Activated CD8-positive, alpha-beta memory T cell treated with anti-CD3 and anti-CD28 coated beads for 1 hour (primary cell): ENCODE measurements around the gene MEF2B.
"Not testable (repeated sequence)": the region's sequence is repeated elsewhere in the genome, so short reads cannot be mapped to it uniquely, and the experiment has no call there.

Experiments
- DNase-seq, 2 donors: peaks; one replicate each; pipeline ENCODE4 v3.0.0-alpha.2; 2020; ENCODE audit warnings: low read depth in 1 of 2; ENCODE audit errors: extremely low read depth in 1 of 2

The MEF2B gene

DNA sequence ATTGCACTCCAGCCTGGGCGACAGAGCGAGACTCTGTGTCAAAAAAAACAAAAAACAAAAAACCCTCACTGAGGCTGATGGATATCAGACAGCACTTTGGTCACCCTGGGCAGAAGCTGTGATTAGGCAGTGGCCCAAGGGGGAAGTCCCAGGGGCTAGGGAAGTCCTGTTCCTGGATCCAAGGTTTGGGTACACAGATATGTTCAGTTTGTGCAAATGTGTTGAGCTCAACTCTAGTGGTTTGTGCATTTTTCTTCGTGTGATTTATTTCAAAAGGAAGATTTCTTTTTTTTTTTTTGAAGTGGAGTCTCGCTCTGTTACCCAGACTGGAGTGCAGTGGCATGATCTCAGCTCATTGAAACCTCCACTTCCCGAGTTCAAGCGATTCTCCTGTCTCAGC is 12.3 kb downstream of the MEF2B start:
- DNase-seq = no peak

DNA sequence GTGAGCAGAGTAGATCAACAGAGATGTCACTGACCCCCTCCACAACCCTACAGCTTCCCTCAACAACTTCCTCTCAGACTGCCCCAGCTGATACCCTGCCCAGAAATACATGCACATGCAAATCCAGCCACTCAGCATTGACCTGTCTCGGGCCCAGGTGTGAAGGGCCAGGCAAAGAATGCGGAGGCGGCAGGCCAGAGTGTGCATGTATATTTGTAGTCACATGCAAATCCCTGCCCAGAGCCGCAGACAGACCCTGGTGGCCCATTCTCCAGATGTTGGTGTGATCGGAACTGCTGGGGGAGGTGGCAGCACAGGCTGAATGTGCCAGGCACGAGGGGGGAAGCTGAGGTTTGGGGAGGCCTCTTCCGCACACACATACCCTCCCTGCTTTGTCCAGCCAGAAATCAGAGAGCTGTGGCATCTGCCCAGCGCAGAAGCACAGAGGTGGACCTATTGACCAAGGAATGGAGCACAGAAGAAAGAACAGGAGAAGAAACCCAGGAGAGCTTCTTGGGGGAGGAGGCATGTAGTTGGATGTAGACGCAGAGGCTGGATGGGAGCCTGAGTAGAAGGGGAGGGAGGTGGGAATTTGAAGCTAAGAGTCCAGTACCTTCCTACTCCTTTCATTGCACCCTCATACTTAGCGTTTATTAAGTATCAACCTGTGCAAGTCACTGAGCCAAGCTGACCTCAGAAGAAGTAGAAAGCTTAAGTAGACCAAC is 14.4 kb downstream of the MEF2B start:
- DNase-seq = no peak

DNA sequence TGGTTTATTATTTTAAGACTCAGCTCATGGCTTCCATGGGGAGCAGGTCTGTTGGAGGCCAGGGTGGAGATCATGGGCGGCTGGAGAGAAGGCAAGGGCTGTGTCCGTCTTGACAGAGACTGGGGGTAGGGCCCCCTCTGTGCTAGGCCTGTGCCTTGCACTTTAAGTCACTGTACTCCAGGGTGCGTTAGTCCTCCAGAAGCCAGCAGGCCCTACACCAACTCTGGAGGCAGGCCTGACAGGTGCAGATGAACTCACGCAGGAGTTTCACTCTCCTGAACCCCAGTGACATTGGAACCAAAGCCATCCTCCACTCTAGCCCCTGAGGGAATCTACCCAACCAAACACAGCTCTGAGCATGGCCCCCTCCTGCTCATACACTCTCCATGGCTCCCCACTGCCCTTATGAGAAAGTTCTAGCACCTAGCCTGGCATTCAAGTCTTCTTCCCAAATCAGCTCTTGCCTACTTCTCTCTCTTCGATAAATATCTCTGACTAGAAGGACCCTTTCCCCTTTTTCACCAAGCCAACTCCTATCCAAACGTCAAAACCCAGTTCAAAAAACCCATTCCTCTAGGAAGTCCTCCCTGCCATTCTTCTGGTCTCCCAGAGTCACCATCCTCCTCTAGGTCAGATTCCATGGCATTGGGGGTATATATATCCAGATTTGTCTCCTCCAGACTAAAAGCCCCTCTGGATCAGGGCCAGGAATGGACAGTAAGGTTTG is 15.1 kb downstream of the MEF2B start:
- DNase-seq = no peak

DNA sequence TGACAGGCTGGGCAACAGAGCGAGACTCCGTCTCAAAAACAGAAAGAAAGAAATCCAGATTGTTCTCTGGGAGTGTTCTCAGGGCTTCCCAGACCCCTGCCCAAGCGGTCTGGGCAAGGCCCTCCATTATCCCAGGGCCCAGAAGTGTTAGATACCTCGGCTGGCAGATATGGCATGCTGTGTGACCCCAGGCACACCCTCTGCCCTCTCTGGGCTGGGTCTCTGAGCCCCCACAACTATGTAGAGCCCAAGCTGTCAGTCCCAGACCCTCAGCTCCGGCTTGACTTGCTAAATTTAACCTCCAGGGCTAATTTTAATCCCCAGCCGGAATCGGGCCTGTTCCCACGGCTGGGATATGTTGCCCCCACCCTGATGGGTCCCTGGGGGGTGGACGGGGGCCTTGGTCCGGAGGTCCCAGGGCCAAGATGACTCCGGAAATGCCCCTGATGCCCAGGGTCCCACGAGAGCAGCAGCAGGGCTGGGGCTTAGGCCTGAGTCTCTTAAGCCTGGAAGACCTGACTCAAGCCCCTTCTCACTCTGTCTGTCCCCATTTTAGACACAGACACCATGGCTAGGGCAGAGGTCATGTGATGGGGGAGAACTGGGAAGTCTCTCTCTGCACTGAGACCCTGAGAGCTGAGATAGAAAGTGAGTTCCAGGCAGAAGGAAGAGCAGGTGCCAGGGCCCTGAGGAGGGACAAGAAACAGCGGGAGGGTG is 17.2 kb downstream of the MEF2B start:
- no peak for DNase-seq

DNA sequence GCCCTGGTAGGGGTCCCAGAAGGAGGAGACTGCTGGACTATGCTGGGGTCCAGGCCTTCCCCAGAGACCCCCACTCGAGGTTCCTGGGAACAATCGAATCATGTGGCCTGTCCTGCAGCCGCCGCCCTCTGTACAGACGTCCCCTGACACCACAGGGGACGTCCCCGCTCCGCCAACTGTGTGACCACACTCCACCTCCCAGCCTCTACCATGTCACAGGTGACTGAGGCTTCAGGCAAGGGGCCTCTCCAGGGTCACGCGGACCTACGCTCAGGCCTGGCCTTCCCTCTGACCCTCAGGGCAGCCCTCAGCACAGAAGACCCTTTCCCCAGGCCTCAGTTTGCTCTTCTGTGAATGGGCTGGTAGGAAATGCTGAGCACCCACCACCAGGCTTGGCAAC is 18.6 kb downstream of the MEF2B start:
- no peak for DNase-seq

DNA sequence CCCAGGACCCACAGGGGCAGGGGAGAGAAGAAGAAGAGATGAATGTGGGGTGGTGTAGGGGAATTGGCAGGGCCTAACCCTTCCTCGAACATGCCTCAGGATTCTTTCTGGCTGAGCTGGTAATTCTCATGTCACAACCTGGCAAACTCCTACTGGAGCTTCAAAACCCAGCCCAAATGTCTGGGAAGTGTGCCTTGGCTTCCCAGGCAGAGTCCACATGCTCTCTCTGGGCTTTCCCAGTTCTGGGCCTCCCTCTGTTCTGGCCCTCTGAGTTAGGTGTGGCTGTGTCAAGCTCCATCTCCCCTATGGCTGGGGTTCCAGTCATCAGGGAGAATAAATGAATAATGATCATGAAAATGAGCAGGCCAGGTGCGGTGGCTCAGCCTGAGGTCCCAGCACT is 20.6 kb downstream of the MEF2B start:
- no peak for DNase-seq

DNA sequence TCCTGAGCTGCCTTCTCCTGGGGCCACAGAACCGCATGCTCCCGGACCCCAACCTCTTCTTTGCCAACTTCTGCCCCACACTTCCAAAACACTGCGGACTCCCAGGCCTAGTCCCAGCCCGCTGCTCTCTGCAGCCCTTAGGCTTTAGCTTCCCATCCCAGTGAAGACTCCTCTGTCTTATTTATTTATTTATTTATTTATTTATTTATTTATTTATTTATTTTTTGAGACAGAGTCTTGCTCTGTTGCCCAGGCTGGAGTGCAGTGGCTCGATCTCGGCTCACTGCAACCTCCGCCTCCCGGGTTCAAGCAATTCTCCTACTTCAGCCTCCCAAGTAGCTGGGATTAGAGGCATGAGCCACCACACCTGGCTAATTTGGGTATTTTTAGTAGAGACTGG is 21.6 kb downstream of the MEF2B start:
- DNase-seq = not testable (repeated sequence)

DNA sequence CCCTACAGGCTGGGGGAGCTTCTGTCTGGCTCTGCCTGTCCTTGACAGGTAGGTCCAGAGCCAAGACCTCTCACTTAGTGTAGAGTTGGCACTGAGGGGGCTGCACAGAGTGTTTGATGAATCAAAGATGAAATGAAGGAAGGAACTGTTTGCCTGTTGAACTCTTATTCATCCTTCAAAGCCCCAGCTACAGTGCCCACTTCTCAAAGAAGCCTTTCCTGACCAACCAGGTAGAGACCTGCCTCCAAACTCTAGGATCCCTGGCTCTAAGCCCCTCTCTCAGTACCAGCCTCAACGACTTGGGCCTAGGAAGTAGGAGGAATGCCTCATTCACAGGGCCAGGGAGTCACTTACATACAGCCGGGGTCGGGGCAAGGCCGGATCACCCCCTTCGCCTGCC is 22.7 kb downstream of the MEF2B start:
- no peak for DNase-seq

DNA sequence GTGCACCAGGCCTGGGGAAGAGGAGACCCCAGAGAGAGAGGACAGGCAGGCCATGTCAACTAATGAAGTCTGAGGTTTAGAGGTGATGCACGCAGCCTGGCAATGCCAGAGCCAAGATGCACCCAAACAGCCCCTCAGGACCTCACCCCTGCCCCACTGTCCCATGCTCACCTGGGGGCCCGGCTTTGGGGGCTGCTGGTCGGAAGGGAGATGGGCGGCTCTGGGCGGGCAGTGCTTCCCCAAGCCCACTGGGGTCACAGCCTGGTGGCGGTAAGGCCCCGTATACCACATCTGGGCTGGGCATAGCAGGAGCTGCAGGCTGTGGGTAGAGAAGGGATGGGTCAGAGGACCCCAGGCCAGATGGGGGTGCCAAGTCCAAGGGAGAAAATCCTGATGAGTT is 23.2 kb downstream of the MEF2B start:
- DNase-seq = no peak

DNA sequence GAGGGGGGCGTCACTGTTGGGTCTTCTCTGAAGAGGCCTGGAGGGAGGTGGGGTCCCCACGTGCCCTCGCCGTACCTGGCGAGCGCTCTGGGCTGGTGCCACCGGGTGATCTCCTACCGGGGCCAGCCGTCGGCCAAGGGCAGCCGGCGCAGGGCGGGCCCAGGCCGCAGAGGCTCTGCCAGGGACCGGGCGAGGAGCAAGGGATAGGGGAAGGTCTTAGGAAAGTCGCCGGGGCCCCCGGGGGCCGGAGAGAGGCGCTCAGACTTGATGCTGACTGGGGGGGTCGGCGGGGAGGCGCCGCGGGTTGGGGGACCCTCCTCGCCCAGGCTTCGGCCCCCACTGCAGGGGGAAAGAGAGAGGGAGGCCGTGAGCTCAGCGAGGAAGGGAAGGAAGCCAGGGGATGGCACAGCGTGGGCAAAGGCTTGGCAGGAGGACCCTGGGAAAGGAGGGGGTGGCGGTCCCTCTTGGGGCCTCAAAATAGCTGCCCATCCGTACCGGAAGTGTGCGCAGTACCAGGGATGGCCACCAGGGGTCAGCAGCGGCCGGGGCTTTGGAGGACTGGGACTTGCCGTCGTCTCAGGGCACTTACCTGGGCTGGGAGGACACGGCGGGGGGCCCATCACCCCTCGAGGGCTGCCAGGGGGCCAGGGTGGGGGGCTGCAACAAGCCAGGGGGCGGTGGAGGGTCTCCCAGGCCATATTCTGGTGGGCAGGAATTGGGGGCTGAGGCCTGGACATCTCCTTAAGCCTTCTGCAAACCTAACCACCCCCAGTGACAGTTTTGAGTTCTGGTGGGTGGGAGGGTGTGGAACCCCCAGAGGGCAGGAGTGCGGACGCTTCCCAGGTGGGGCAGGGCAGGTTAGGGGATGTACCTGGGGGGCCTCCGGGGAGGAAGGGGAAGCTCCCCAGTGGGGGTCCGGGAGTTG is 24.1 kb downstream of the MEF2B start:
- peak; percentile 48 to 73 for DNase-seq

DNA sequence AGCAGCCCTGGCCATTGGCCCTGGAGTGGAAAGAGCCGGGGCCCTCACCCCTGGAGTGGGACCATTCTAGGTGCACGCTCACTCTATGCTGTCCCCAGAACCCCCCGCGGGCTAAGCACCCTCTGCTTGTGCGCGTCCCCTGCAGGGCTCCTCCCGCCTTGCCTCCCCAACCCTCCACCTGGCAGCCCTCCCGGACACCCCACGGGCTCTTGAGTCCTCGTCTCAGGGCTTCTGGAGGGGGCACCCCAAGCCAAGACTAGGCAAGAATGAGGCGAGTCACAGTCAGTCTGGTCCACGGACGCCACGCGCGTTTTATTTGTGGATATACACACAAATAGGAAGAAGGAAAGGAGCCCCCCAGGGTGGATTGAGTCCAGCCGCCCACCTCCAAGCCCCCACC is 24.8 kb downstream of the MEF2B start:
- no peak for DNase-seq

DNA sequence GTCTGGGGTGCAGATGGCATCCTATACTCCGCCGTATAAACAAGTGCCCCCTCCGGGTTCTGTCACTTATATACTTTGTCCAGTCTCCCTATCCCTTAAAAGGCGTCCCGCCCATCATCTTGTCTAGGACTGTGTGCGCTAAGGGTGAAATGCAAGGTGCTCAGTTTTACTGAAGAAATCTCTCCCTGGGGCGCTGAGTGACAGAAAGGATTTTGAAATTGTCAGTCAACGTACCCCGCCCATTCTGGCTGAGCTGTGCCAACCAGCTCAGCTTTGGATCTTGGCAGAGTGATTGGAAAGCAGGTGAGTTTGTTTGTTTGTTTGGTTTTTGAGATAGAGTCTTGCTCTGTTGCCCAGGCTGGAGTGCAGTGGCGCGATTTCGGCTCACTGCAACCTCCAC is 27.7 kb downstream of the MEF2B start:
- DNase-seq = no peak

DNA sequence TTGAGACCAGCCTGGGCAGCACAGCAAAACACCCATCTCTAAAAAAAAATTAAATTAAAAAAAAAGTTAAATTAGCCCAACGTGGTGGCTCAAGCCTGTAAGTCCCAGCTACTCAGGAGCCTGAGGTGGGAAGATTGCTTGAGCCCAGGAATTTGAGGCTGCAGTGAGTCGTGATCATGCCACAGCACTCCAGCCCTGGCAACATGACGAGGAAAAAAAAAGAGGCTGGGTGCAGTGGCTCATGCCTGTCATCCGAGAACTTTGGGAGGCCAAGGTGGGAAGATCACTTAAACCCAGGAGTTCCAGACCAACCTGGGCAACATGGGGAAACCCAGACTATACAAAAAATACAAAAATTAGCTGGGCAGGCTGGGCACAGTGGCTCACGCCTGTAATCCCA is 29.6 kb downstream of the MEF2B start:
- DNase-seq = no peak

DNA sequence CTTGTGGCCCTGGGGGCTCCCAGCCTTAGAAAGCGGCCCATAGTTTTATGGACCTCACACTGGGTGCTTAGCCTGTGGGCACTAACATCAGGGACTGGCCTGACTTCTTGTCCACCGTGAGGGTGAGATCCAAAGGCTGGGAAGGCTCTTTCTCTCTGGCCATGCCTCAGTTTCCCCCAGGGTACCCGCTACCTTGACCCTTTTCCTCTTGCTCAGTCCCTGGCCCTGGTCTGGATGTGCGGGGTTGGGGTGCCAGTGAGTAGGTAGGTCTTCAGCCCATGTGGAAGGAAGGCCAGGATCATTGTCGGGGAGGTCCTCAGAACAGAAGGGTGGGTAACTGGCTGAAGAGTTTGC is 30.2 kb downstream of the MEF2B start:
- no peak for DNase-seq

DNA sequence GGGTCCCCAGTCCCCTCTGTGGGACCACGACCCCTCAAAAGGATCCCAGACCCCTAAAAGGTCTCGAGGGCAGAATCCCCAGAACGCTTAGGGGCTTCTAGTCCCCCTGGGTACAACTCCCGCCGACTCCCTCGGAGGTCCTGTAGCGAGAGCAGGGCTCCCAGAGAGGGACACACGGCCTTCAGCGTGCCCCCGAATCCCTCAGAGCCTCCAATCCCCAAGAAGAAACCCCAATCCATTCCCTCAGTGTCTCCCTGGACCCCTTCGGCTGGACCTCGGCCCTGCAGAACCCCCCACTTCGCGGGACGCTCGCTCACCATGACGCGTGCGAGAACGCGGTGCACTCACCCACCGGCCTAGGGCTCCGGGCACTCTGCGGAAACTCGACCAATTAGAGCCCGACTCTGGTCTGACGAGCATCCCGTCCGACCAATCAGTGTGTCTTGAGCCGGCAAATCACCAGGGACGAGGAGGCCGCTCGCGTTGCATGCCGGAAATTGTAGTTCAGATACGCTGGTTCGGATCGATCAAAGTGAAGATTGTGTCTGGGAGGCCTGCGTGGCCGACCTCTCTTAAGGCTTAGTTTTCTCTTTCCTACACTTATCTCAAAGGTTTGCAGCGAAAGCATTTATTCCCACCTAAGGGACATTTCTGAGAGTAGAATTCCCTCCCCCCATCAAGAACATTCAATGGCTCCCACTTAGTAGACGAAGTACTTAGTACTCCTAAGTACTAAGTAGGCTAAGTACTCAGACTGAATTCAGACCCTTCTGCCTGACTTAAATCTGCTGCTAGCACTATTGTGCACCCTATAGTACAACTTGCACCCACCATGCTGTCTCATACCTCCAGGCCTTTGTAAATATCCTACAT is 31.7 kb downstream of the MEF2B start, which contains the start of gene TMEM161A:
Gene TMEM161A, minus strand, starts transcription at position 370 of the 873 bp plus-strand sequence. Its CDS starts 50 bp downstream, at position 320.
- DNase-seq = peak; percentile 87 to 94

DNA sequence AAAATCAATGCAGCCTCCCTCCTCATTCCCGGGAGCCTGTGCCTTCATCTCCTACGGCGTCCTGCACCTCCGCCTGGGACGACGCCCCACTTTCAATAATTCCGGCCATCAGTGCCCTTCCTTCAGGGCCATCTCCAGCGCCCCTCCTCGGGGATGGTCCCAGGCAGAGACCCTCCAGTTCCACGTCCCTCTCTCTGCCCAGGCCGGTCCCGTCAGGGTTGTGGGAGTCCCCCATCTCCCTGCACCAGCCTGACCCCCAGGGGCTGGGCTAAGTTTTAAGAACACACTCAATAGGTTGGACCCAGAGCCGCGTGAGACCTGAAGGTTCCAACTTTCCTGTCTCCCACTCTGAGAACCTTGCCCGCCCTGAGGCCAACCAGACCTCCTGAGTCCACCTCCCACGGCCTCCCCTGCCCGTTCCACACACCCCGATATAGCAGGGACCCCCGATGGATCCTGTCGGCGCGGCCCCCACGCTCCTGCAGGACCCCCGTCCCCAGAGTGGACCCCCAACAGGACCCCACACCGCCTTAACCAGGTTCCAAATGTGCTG is 32.4 kb downstream of the MEF2B start:
- no peak for DNase-seq

DNA sequence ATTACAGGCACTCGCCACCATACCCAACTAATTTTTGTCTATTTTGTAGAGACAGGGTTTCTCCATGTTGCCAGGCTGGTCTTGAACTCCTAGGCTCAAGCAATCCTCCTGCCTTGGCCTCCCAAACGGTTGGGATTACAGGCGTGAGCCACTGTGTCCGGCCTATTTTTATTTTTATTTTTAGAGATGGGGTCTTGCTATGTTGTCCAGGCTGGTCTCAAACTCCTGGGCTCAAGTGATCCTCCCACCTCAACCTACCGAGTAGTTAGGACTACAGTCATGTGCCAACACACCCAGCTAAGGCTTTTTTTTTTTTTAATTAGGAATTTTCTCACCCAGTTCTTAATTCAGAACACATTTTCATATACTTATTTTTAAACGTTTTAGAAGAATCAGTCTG is 34.4 kb downstream of the MEF2B start:
- DNase-seq = not testable (repeated sequence)

DNA sequence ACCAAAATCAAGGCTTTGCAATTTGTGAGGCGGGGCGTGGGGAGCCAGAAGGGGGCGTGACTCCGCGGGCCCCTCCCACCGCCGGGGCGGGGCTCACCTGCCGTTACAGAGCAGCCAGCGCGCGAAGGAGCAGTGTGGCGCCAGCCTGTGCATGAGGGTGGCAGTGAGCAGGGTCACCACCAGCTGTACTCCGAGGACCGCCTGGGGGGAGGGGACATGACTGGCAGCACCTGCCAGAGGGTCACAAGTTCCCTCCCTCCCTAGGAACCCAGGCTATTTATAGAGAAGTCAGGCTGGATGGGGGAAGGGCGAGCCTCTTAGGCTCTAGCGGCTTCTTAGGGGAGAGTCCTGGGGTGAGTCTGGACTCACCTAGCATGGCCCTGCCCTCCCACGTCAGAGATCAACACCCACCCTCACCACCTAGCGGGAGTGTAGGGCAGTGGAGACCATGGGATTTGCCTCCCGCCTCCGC is 35.3 kb downstream of the MEF2B start:
- DNase-seq = no peak

DNA sequence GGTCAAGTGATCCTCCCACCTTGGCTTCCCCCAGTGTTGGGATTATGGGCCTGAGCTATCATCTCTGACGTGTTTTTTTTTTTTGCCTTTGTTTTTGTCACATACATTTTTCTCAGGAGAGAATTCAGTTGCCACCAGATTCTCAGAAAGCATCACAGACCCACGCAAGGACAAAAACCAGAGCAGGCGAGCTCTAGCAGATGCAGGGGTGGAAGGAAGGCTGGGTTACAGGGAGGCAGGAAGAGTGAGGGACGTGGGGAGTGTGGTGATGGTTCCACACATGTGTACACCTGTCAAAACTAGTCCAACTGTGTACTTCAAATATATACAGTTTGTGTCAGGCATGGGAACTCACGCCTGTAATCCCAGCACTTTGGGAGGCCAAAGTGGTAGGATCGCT is 36.1 kb downstream of the MEF2B start:
- DNase-seq = no peak
